ENCODE measurements around the gene SNAP91.

SNAP91 gene

DNA sequence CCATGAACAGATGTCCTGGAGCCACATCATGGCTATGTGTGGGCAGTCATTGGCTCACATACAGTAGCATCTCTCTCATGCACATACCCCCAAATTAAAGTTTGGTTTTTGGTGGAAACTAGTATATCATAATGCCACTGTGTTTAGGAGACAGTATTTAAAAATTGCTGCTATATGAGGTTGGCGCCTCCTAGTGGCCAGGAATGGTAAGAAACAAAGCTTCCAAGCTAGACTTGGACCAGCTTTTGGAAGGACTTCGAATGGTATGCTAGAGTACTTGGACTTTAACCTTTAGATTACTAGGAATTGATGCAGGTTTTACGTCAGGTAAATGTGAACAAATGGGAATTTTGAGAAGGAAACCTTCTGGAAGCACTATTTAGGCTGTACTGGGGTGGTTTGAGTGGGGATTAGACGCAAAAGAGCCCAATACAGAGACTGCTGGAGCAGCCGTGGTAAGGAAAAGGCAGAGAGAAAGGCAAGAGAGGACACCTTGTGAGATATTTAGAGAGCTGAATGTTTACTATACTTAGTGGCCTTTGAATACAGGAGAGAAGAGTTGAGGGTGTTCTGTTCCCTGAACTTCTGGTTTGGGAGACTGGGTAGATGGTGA is 172.8 kb downstream of the SNAP91 start:
- no peaks in the 10 kb centered on the region for H3K27me3 ChIP-seq (ENCODE audit: control insufficient read depth, insufficient read depth, low read length)
- no peaks in the 10 kb centered on the region for H3K4me1 ChIP-seq (ENCODE audit: control insufficient read depth, low read depth, low read length)
- H3K9ac ChIP-seq (ENCODE audit: low read length), result no peak overlapping the region
- no peak overlapping the region for H3K4me3 ChIP-seq (ENCODE audit: low read length)
- no peaks in the 10 kb centered on the region for H3K36me3 ChIP-seq (ENCODE audit: control insufficient read depth, low read depth, low read length)
- no peaks in the 10 kb centered on the region for H3K9me3 ChIP-seq (ENCODE audit: control insufficient read depth, low read depth, low read length)
- no peak overlapping the region for H3K27ac ChIP-seq (ENCODE audit: low read length)

DNA sequence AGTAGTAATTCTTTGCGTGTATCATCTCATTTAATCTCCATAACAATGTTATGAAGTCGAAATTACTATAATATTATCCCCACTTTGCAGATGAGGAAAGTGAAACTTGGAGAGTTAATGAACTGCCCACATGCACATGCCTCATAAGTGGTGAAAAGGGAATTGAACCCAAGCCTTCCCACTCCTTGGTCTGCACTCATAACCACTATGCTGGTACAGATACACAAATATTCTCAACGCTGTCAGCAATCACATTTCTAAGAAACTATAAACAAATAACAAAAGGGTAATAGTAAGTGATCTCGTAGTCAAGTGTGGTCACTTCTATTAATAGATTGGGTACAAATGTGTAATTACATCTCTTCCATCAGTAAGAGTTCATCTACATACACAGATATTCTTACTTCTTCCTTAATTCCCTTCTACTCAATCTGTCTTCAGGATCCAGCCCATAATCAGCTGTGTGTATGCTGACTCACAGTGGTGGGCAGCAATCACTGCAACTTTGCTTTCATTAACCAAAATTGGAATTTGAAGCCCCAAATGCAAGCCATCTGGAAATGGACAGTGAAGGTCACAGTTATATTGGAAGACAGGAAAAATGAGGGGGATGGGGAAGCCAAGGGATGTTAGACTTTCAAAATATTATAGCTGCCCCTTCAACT is 190.0 kb downstream of the SNAP91 start:
- Histone ChIP-seq H3K36me3 (ENCODE audit: control insufficient read depth, low read depth, low read length) (no peaks in the 10 kb centered on the region), H3K4me3 (ENCODE audit: low read length) (no peak overlapping the region), H3K9me3 (ENCODE audit: control insufficient read depth, low read depth, low read length) (no peaks in the 10 kb centered on the region), H3K9ac (ENCODE audit: low read length) (no peak overlapping the region), H3K27me3 (ENCODE audit: control insufficient read depth, insufficient read depth, low read length) (no peaks in the 10 kb centered on the region), H3K4me1 (ENCODE audit: control insufficient read depth, low read depth, low read length) (no peaks in the 10 kb centered on the region), H3K27ac (ENCODE audit: low read length) (no peak overlapping the region)

- Histone ChIP-seq H3K4me3 (ENCODE audit: low read length) (no peak overlapping the region), H3K27ac (ENCODE audit: low read length) (no peak overlapping the region), H3K36me3 (ENCODE audit: control insufficient read depth, low read depth, low read length) (no peaks in the 10 kb centered on the region), H3K27me3 (ENCODE audit: control insufficient read depth, insufficient read depth, low read length) (peaks cover 11% of the 10 kb centered on the region), H3K9me3 (ENCODE audit: control insufficient read depth, low read depth, low read length) (no peaks in the 10 kb centered on the region), H3K9ac (ENCODE audit: low read length) (no peak overlapping the region), H3K4me1 (ENCODE audit: control insufficient read depth, low read depth, low read length) (peaks cover 4% of the 10 kb centered on the region)
Observed at GRCh38 chr6:83517500-83517899, 191.4 kb downstream of the SNAP91 start.

DNA sequence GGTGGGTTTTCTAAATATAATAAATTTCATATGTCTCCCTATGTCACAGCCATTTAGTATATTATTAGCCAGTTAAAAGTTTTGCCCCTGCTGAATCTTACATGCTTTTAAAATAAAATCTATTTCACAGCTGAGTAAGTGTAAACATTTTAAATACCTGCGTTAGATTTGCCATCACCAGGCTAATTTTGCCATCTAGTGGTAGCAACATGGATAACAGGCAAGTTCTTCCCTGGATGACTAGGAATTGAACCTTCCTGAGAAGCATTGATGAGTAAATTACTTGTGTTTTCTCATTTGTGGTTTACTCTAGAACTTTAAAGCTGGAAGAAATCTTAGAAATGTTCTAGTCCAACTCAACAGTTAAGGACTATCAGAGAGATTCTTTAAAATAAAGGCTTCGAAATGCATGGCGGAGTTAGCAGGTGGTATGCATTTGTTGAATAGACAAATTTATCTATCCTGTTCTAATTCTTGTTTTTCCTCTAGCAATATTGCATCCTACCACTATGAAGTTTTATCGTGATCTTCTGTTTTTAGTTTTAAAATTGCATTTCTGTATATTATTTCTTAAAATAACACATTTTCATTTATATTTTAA is 193.9 kb downstream of the SNAP91 start:
- Histone ChIP-seq H3K4me3 (ENCODE audit: low read length) (no peak overlapping the region), H3K27ac (ENCODE audit: low read length) (no peak overlapping the region)

GRCh38 chr6:83514466-83514865 is 194.4 kb downstream of the SNAP91 start:
- Histone ChIP-seq H3K36me3 (ENCODE audit: control insufficient read depth, low read depth, low read length) (no peaks in the 10 kb centered on the region), H3K9ac (ENCODE audit: low read length) (no peak overlapping the region), H3K9me3 (ENCODE audit: control insufficient read depth, low read depth, low read length) (no peaks in the 10 kb centered on the region), H3K4me1 (ENCODE audit: control insufficient read depth, low read depth, low read length) (peaks cover 4% of the 10 kb centered on the region), H3K27me3 (ENCODE audit: control insufficient read depth, insufficient read depth, low read length) (peaks cover 11% of the 10 kb centered on the region), H3K4me3 (ENCODE audit: low read length) (no peak overlapping the region), H3K27ac (ENCODE audit: low read length) (no peak overlapping the region)

More for the DNA sequence above, 193.9 kb downstream of the SNAP91 start:
- H3K9ac ChIP-seq (ENCODE audit: low read length), result no peak overlapping the region
- peaks cover 4% of the 10 kb centered on the region for H3K4me1 ChIP-seq (ENCODE audit: control insufficient read depth, low read depth, low read length)
- no peaks in the 10 kb centered on the region for H3K36me3 ChIP-seq (ENCODE audit: control insufficient read depth, low read depth, low read length)
- H3K9me3 ChIP-seq (ENCODE audit: control insufficient read depth, low read depth, low read length), result no peaks in the 10 kb centered on the region
- H3K27me3 ChIP-seq (ENCODE audit: control insufficient read depth, insufficient read depth, low read length), result peaks cover 11% of the 10 kb centered on the region

DNA sequence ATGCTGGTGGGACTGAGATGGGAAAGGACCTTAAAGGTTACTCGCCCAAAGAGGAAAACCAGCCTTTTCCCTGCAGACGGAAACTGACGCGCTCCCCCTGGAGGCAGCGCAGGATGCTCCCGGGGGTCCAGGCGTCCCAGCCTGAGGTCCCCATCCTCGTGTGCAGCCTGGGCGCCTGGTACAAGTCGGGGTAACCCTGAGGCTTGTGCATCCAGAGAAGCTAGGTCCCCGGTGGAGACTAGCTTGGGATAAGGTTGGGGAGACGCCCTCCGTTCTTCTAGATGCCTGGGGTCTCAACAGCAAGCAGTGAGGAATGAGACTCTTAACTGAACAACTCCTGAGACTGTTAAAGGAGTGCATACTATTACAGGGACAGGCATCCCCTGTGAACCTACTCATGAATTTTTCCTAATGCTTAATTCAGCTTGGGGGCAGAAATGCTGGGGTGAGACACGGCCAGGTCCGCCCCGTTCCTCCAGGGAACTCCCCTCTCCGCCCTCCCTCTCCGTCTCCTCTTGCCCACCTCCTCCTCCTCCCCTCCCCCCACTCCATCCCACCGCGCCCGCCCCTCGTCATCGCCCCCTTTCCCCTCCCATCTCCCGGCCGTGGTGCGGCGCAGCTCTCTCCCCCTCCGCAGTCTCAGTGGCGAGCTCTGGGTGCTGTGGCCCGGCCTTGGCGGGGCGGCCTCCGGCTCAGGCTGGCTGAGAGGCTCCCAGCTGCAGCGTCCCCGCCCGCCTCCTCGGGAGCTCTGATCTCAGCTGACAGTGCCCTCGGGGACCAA is 196.8 kb downstream of the SNAP91 start, which contains the start of gene PRSS35:
Gene PRSS35, plus strand, starts transcription at position 634 of the 781 bp plus-strand sequence. CDS start 10,908 bp downstream, outside the sequence.
- no peak within 1 kb of the TSS for H3K27ac ChIP-seq (ENCODE audit: low read length)
- H3K4me3 ChIP-seq (ENCODE audit: low read length), result peak within 1 kb of the TSS; percentile 79
- H3K9ac ChIP-seq (ENCODE audit: low read length), result peak within 1 kb of the TSS; percentile 39
- H3K36me3 ChIP-seq (ENCODE audit: control insufficient read depth, low read depth, low read length), result no peaks in the 10 kb centered on the region
- no peaks in the 10 kb centered on the region for H3K9me3 ChIP-seq (ENCODE audit: control insufficient read depth, low read depth, low read length)
- H3K27me3 ChIP-seq (ENCODE audit: control insufficient read depth, insufficient read depth, low read length), result peaks cover 11% of the 10 kb centered on the region
- peaks cover 4% of the 10 kb centered on the region for H3K4me1 ChIP-seq (ENCODE audit: control insufficient read depth, low read depth, low read length)

- H3K9me3 ChIP-seq (ENCODE audit: control insufficient read depth, low read depth, low read length), result no peaks in the 10 kb centered on the region
- peaks cover 11% of the 10 kb centered on the region for H3K27me3 ChIP-seq (ENCODE audit: control insufficient read depth, insufficient read depth, low read length)
- no peak overlapping the region for H3K27ac ChIP-seq (ENCODE audit: low read length)
- peak overlapping the region; percentile 79 for H3K4me3 ChIP-seq (ENCODE audit: low read length)
- peaks cover 4% of the 10 kb centered on the region for H3K4me1 ChIP-seq (ENCODE audit: control insufficient read depth, low read depth, low read length)
- no peak overlapping the region for H3K9ac ChIP-seq (ENCODE audit: low read length)
- H3K36me3 ChIP-seq (ENCODE audit: control insufficient read depth, low read depth, low read length), result no peaks in the 10 kb centered on the region
Observed at GRCh38 chr6:83511266-83511665, 197.6 kb downstream of the SNAP91 start.

- H3K9ac ChIP-seq (ENCODE audit: low read length), result no peak overlapping the region
- peaks cover 4% of the 10 kb centered on the region for H3K4me1 ChIP-seq (ENCODE audit: control insufficient read depth, low read depth, low read length)
- H3K27ac ChIP-seq (ENCODE audit: low read length), result no peak overlapping the region
- H3K36me3 ChIP-seq (ENCODE audit: control insufficient read depth, low read depth, low read length), result no peaks in the 10 kb centered on the region
- no peaks in the 10 kb centered on the region for H3K9me3 ChIP-seq (ENCODE audit: control insufficient read depth, low read depth, low read length)
- H3K27me3 ChIP-seq (ENCODE audit: control insufficient read depth, insufficient read depth, low read length), result peaks cover 11% of the 10 kb centered on the region
- H3K4me3 ChIP-seq (ENCODE audit: low read length), result no peak overlapping the region
Observed at GRCh38 chr6:83510791-83511190, 198.1 kb downstream of the SNAP91 start.

GRCh38 chr6:83509441-83509840 is 199.5 kb downstream of the SNAP91 start:
- Histone ChIP-seq H3K9me3 (ENCODE audit: control insufficient read depth, low read depth, low read length) (no peaks in the 10 kb centered on the region), H3K36me3 (ENCODE audit: control insufficient read depth, low read depth, low read length) (no peaks in the 10 kb centered on the region), H3K9ac (ENCODE audit: low read length) (no peak overlapping the region), H3K4me3 (ENCODE audit: low read length) (no peak overlapping the region), H3K27ac (ENCODE audit: low read length) (no peak overlapping the region), H3K4me1 (ENCODE audit: control insufficient read depth, low read depth, low read length) (peaks cover 4% of the 10 kb centered on the region), H3K27me3 (ENCODE audit: control insufficient read depth, insufficient read depth, low read length) (peaks cover 11% of the 10 kb centered on the region)

GRCh38 chr6:83505356-83505755 is 203.5 kb downstream of the SNAP91 start:
- Histone ChIP-seq H3K9me3 (ENCODE audit: control insufficient read depth, low read depth, low read length) (no peaks in the 10 kb centered on the region), H3K27me3 (ENCODE audit: control insufficient read depth, insufficient read depth, low read length) (no peaks in the 10 kb centered on the region), H3K9ac (ENCODE audit: low read length) (no peak overlapping the region), H3K36me3 (ENCODE audit: control insufficient read depth, low read depth, low read length) (no peaks in the 10 kb centered on the region), H3K27ac (ENCODE audit: low read length) (no peak overlapping the region), H3K4me3 (ENCODE audit: low read length) (no peak overlapping the region), H3K4me1 (ENCODE audit: control insufficient read depth, low read depth, low read length) (no peaks in the 10 kb centered on the region)

Measured in iPS-18a (cell line).